GM19397 (cell line): ENCODE data around the gene ZNF624.

Experiments
- ATAC-seq: cut with Tn5 transposase; IDR thresholded peaks from one replicate; pipeline ENCODE4 v1.9.1; 2021; ENCODE audit warnings: mild to moderate bottlenecking, moderate library complexity; ENCODE audit not compliant: unreplicated experiment

The ZNF624 gene

GRCh38 chr17:16593356-16594102, 60.1 kb downstream of the ZNF624 start:
- no peak for ATAC-seq

- peak; percentile 81 for ATAC-seq
These were observed 64.3 kb downstream of the ZNF624 start for GRCh38 chr17:16589097-16589969.

- no peak for ATAC-seq
These were observed 67.9 kb downstream of the ZNF624 start for GRCh38 chr17:16585796-16586195.

GRCh38 chr17:16584273-16584995, 69.2 kb downstream of the ZNF624 start:
- ATAC-seq = peak; percentile 66

GRCh38 chr17:16583781-16584180, 69.9 kb downstream of the ZNF624 start:
- ATAC-seq = no peak

GRCh38 chr17:16573466-16573865, 80.2 kb downstream of the ZNF624 start:
- no peak for ATAC-seq
